HepG2 (cell line): ENCODE results near the gene TOLLIP. TPM values are rescaled to one million over a fixed set of nuclear protein-coding genes. Genes with fewer than 3 reads are reported as not detected.

Experiments
- BORCS8-MEF2B ChIP-seq: sonication (generic); formaldehyde crosslinking; IDR thresholded peaks from 2 replicates; pipeline ENCODE4 v1.8.0; 2022; ENCODE audit warnings: mild to moderate bottlenecking, missing genetic modification reagents
- CHCHD3 ChIP-seq: sonication (generic); formaldehyde crosslinking; IDR thresholded peaks from 2 replicates; pipeline ENCODE4 v1.8.0; 2022; ENCODE audit warnings: mild to moderate bottlenecking, missing genetic modification reagents, moderate library complexity
- DNMT3B ChIP-seq: conservative IDR thresholded peaks from 2 replicates; pipeline ENCODE4 v1.6.1; 2016; ENCODE audit warnings: missing biosample characterization, control low read depth
- FOXK1 ChIP-seq: sonication (generic); formaldehyde crosslinking; IDR thresholded peaks from 2 replicates; pipeline ENCODE4 v1.4.0; 2020; ENCODE audit warnings: low read depth, missing genetic modification reagents, borderline replicate concordance
- GATA4 ChIP-seq: sonication (generic); IDR thresholded peaks from 2 replicates; pipeline ENCODE4 v1.6.1; 2016; ENCODE audit warnings: antibody characterized with exemption, low read depth, borderline replicate concordance
- GTF3A ChIP-seq: sonication (generic); formaldehyde crosslinking; conservative IDR thresholded peaks from 2 replicates; pipeline ENCODE4 v1.4.0; 2020; ENCODE audit warnings: mild to moderate bottlenecking, missing genetic modification reagents
- HHEX ChIP-seq: IDR thresholded peaks from 2 replicates; pipeline ENCODE4 v1.6.1; 2016; ENCODE audit warnings: control low read depth
- MLX ChIP-seq: IDR thresholded peaks from 2 replicates; pipeline ENCODE4 v1.6.1; 2016
- NCOR1 ChIP-seq: fragments of 200-600 bp; sonication (generic); IDR thresholded peaks from 2 replicates; pipeline ENCODE4 v1.7.0; 2017; ENCODE audit warnings: antibody characterized with exemption, low read length, borderline replicate concordance
- NFIB ChIP-seq: sonication (generic); formaldehyde crosslinking; IDR thresholded peaks from 2 replicates; pipeline ENCODE4 v1.9.0; 2021; ENCODE audit warnings: missing genetic modification reagents, mild to moderate bottlenecking, borderline replicate concordance
- NPAS2 ChIP-seq: sonication (generic); formaldehyde crosslinking; IDR thresholded peaks from 2 replicates; pipeline ENCODE4 v1.8.0; 2022; ENCODE audit warnings: mild to moderate bottlenecking, missing genetic modification reagents, borderline replicate concordance
- RFX1 ChIP-seq: fragments of 450-650 bp; IDR thresholded peaks from 2 replicates; pipeline ENCODE4 v1.6.1; 2017
- SP1 ChIP-seq, 2 experiments: fragments of 450-650 bp in 1 of 2; sonication (generic) in 1 of 2; formaldehyde crosslinking in 1 of 2; IDR thresholded peaks; 2 replicates each; pipeline versions ENCODE4 v1.4.0 to v1.6.1; 2016 to 2020; ENCODE audit warnings: missing genetic modification reagents in 1 of 2
- ZNF234 ChIP-seq: sonication (generic); formaldehyde crosslinking; conservative IDR thresholded peaks from 2 replicates; pipeline ENCODE4 v1.5.1; 2020; ENCODE audit warnings: mild to moderate bottlenecking, missing genetic modification reagents
- ZNF235 ChIP-seq: sonication (generic); formaldehyde crosslinking; IDR thresholded peaks from 2 replicates; pipeline ENCODE4 v1.8.1; 2023; ENCODE audit warnings: mild to moderate bottlenecking, missing genetic modification reagents, borderline replicate concordance
- ZNF383 ChIP-seq: sonication (generic); formaldehyde crosslinking; IDR thresholded peaks from 2 replicates; pipeline ENCODE4 v1.4.0; 2020; ENCODE audit warnings: missing genetic modification reagents, mild to moderate bottlenecking, borderline replicate concordance
- ZNF761 ChIP-seq: sonication (generic); formaldehyde crosslinking; conservative IDR thresholded peaks from 2 replicates; pipeline ENCODE4 v1.4.0; 2020; ENCODE audit warnings: mild to moderate bottlenecking, missing genetic modification reagents
- polyA plus RNA-seq, 8 experiments: library from polyadenylated mRNA; depleted of rRNA in 3 of 8; stranded (reverse) in 7 of 8; unstranded in 1 of 8; fragments of >200 nt; fragmentation: Illumina TruSeq in 4 of 8; extraction: Trizol in 4 of 8; gene quantifications; 2 replicates each; pipeline versions ENCODE4 v1.2.1 to v1.2.3, GENCODE V29; 2011 to 2016; ENCODE audit warnings: low read depth in 4 of 8, missing spikeins in 1 of 8, mixed read lengths in 1 of 8; ENCODE audit not compliant: insufficient read depth in 1 of 8
- total RNA-seq, 5 experiments: library from RNA; depleted of rRNA; stranded (reverse); fragments of >200 nt; fragmentation: Illumina TruSeq; extraction: Trizol; gene quantifications; 2 replicates each; pipeline ENCODE4 v1.2.3, GENCODE V29; 2016; ENCODE audit warnings: low read depth in 1 of 5
- TF ChIP-seq, protein P1 (sequence below): sonication (generic); formaldehyde crosslinking; IDR thresholded peaks from 2 replicates; pipeline ENCODE4 v1.5.0; 2020; ENCODE audit warnings: mild to moderate bottlenecking, missing genetic modification reagents, borderline replicate concordance
- TF ChIP-seq, protein P2 (sequence below): sonication (generic); formaldehyde crosslinking; IDR thresholded peaks from 2 replicates; pipeline ENCODE4 v1.9.0; 2021; ENCODE audit warnings: missing genetic modification reagents, mild to moderate bottlenecking, borderline replicate concordance
- TF ChIP-seq, protein P3 (sequence below): IDR thresholded peaks from 2 replicates; pipeline ENCODE4 v1.6.1; 2016; ENCODE audit warnings: missing genetic modification reagents, missing compliant biosample characterization
- TF ChIP-seq, protein P4 (sequence below): IDR thresholded peaks from 2 replicates; pipeline ENCODE4 v1.6.1; 2012; ENCODE audit warnings: low read depth, low read length, improper control_type of control experiment

Gene TOLLIP
- total and polyA plus RNA-seq, 2 of the 13 experiments (the other 11 are each of a cell fraction or from before 2014, with no cell fraction given): 25.9 to 47.5 TPM

DNA sequence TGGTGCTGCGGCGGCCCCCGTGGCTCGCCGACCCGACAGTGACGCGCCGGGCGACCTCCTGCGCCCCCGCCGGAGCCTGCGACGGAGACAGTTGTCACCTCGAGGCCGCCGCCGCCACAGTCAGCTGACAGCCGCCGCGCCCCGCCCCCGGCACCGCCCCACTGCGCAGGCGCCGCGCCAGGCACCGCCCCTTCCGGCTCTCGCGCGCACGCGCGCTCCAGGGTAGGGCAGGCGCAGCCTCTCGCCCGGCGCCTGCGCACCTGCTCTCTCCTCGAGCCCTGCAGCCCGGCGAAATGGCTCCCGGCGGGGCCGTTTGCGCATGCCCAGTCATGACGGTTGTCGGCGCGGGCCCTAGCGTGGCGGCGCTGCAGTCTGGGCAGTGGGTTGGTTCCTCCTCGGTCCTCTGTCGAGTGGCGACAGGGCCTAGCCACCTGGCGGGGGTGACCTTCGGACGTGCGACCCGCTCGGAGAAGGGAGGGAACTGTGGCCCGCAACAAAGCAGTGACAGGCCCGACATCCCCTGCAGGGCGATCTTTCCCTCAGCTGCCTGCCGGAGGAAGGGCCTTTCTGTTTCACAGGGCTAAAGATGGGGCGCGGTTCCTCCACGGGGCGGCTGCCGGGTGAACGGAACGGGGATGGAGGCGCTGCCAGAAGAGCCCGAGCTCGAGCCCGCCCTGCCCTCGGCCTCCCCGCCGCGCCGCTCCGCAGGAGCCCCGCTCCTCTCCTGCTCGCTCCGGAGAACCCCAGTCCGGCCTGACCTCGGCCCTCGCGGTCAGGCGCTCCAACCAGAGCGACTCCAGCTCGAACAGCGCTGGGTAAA lies at the start of gene TOLLIP (continued):
- TF ChIP-seq, protein P1, sequence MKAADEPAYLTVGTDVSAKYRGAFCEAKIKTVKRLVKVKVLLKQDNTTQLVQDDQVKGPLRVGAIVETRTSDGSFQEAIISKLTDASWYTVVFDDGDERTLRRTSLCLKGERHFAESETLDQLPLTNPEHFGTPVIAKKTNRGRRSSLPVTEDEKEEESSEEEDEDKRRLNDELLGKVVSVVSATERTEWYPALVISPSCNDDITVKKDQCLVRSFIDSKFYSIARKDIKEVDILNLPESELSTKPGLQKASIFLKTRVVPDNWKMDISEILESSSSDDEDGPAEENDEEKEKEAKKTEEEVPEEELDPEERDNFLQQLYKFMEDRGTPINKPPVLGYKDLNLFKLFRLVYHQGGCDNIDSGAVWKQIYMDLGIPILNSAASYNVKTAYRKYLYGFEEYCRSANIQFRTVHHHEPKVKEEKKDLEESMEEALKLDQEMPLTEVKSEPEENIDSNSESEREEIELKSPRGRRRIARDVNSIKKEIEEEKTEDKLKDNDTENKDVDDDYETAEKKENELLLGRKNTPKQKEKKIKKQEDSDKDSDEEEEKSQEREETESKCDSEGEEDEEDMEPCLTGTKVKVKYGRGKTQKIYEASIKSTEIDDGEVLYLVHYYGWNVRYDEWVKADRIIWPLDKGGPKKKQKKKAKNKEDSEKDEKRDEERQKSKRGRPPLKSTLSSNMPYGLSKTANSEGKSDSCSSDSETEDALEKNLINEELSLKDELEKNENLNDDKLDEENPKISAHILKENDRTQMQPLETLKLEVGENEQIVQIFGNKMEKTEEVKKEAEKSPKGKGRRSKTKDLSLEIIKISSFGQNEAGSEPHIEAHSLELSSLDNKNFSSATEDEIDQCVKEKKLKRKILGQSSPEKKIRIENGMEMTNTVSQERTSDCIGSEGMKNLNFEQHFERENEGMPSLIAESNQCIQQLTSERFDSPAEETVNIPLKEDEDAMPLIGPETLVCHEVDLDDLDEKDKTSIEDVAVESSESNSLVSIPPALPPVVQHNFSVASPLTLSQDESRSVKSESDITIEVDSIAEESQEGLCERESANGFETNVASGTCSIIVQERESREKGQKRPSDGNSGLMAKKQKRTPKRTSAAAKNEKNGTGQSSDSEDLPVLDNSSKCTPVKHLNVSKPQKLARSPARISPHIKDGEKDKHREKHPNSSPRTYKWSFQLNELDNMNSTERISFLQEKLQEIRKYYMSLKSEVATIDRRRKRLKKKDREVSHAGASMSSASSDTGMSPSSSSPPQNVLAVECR: peak; percentile 81; the same call in 1 of the 2 replicates
- no peak for TF ChIP-seq DNMT3B (CRISPR knock-in tag)
- TF ChIP-seq, protein P2, sequence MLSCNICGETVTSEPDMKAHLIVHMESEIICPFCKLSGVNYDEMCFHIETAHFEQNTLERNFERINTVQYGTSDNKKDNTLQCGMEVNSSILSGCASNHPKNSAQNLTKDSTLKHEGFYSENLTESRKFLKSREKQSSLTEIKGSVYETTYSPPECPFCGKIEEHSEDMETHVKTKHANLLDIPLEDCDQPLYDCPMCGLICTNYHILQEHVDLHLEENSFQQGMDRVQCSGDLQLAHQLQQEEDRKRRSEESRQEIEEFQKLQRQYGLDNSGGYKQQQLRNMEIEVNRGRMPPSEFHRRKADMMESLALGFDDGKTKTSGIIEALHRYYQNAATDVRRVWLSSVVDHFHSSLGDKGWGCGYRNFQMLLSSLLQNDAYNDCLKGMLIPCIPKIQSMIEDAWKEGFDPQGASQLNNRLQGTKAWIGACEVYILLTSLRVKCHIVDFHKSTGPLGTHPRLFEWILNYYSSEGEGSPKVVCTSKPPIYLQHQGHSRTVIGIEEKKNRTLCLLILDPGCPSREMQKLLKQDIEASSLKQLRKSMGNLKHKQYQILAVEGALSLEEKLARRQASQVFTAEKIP (CRISPR knock-in tag): no peak
- no peak; the same call in 1 of the 2 replicates for TF ChIP-seq NFIB (CRISPR knock-in tag)
- TF ChIP-seq FOXK1 (CRISPR knock-in tag): 0 out of 2 replicates have a peak, but pooled peaks have one; percentile 19
- no peak for TF ChIP-seq NPAS2 (CRISPR knock-in tag)
- TF ChIP-seq ZNF761 (CRISPR knock-in tag): peak; percentile 78
- TF ChIP-seq, protein P3, sequence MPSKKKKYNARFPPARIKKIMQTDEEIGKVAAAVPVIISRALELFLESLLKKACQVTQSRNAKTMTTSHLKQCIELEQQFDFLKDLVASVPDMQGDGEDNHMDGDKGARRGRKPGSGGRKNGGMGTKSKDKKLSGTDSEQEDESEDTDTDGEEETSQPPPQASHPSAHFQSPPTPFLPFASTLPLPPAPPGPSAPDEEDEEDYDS (CRISPR knock-in tag): peak; percentile 40; the same call in 1 of the 2 replicates
- no peak for TF ChIP-seq RFX1
- TF ChIP-seq SP1 (IDR thresholded peaks at IDR 0.05): no peak
- peak; percentile 53 for TF ChIP-seq SP1 (CRISPR knock-in tag; IDR thresholded peaks at IDR 0.05)
- peak; percentile 85 for TF ChIP-seq BORCS8-MEF2B (CRISPR knock-in tag)
- TF ChIP-seq ZNF235 (CRISPR knock-in tag): no peak; the same call in 1 of the 2 replicates
- peak; percentile 64; the same call in 1 of the 2 replicates for TF ChIP-seq CHCHD3 (CRISPR knock-in tag)
- no peak for TF ChIP-seq ZNF383 (CRISPR knock-in tag)
- TF ChIP-seq, protein P4, sequence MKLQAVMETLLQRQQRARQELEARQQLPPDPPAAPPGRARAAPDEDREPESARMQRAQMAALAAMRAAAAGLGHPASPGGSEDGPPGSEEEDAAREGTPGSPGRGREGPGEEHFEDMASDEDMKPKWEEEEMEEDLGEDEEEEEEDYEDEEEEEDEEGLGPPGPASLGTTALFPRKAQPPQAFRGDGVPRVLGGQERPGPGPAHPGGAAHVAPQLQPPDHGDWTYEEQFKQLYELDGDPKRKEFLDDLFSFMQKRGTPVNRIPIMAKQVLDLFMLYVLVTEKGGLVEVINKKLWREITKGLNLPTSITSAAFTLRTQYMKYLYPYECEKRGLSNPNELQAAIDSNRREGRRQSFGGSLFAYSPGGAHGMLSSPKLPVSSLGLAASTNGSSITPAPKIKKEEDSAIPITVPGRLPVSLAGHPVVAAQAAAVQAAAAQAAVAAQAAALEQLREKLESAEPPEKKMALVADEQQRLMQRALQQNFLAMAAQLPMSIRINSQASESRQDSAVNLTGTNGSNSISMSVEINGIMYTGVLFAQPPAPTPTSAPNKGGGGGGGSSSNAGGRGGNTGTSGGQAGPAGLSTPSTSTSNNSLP: no peak
- TF ChIP-seq GATA4: no peak
- no peak for TF ChIP-seq MLX (CRISPR knock-in tag)
- TF ChIP-seq HHEX (CRISPR knock-in tag): no peak
- TF ChIP-seq GTF3A (CRISPR knock-in tag): no peak; the same call in 1 of the 2 replicates
- TF ChIP-seq ZNF234 (CRISPR knock-in tag): no peak
- no peak for TF ChIP-seq NCOR1
